Mesenchymal stem cell (in vitro differentiated cells and primary cell): ENCODE data around the gene UNK.

Experiments used
- DNase-seq: peaks from one replicate; pipeline ENCODE4 v3.0.0-alpha.2; 2013
- H2AFZ ChIP-seq: one replicate; pipeline ENCODE4 v1.6.1; 2013; ENCODE audit warnings: low read depth, mild to moderate bottlenecking, control low read depth, inconsistent platforms, low read length, moderate library complexity
- H2AK5ac ChIP-seq: 2 replicates; pipeline ENCODE4 v1.6.1; 2013; ENCODE audit warnings: low read length, moderate library complexity, mild to moderate bottlenecking, inconsistent platforms; ENCODE audit not compliant: severe bottlenecking
- H2BK120ac ChIP-seq: one replicate; pipeline ENCODE4 v1.6.1; 2013; ENCODE audit warnings: low read depth, mild to moderate bottlenecking, inconsistent platforms, low read length, moderate library complexity
- H2BK12ac ChIP-seq, 2 experiments: one replicate each; pipeline ENCODE4 v1.6.1; 2013; ENCODE audit warnings: inconsistent platforms in 2 of 2, low read length in 2 of 2, mild to moderate bottlenecking in 2 of 2, moderate library complexity in 2 of 2, control low read depth in 1 of 2
- H2BK15ac ChIP-seq: one replicate; pipeline ENCODE4 v1.6.1; 2013; ENCODE audit warnings: mild to moderate bottlenecking, low read depth, inconsistent platforms; ENCODE audit not compliant: poor library complexity, severe bottlenecking
- H2BK5ac ChIP-seq: 2 replicates; pipeline ENCODE4 v1.6.1; 2013; ENCODE audit warnings: low read depth, mild to moderate bottlenecking, low read length, control low read depth, inconsistent platforms; ENCODE audit not compliant: poor library complexity, severe bottlenecking
- H3K14ac ChIP-seq, 2 experiments: one replicate each; pipeline ENCODE4 v1.6.1; 2013; ENCODE audit warnings: inconsistent platforms in 2 of 2, low read length in 2 of 2, control low read depth in 1 of 2, mild to moderate bottlenecking in 1 of 2, moderate library complexity in 1 of 2
- H3K18ac ChIP-seq, 2 experiments: one replicate each; pipeline ENCODE4 v1.6.1; 2013; ENCODE audit warnings: inconsistent platforms in 2 of 2, low read length in 2 of 2, control low read depth in 1 of 2, low read depth in 1 of 2, mild to moderate bottlenecking in 1 of 2
- H3K23ac ChIP-seq, 2 experiments: one replicate each; pipeline ENCODE4 v1.6.1; 2013; ENCODE audit warnings: inconsistent platforms in 2 of 2, low read length in 2 of 2, mild to moderate bottlenecking in 2 of 2, moderate library complexity in 2 of 2, control low read depth in 1 of 2
- H3K27ac ChIP-seq: 2 replicates; pipeline ENCODE4 v1.5.1; 2013; ENCODE audit warnings: mild to moderate bottlenecking, moderate library complexity, low read length, control low read depth, inconsistent platforms; ENCODE audit not compliant: poor library complexity, severe bottlenecking
- H3K27me3 ChIP-seq, 2 experiments: 2 replicates each; pipeline versions ENCODE4 v1.6.1 to v1.7.0; 2013; ENCODE audit warnings: low read length in 2 of 2, mild to moderate bottlenecking in 2 of 2, moderate library complexity in 2 of 2, control low read depth in 1 of 2, inconsistent platforms in 1 of 2; ENCODE audit not compliant: control insufficient read depth in 1 of 2, insufficient read depth in 1 of 2
- H3K36me3 ChIP-seq, 2 experiments: 2 replicates each; pipeline versions ENCODE4 v1.6.1 to v1.7.0; 2013; ENCODE audit warnings: low read length in 2 of 2, control low read depth in 1 of 2, inconsistent platforms in 1 of 2, low read depth in 1 of 2, mild to moderate bottlenecking in 1 of 2; ENCODE audit not compliant: insufficient read depth in 2 of 2, control insufficient read depth in 1 of 2
- H3K4ac ChIP-seq, 2 experiments: one replicate each; pipeline ENCODE4 v1.6.1; 2013; ENCODE audit warnings: inconsistent platforms in 2 of 2, low read length in 2 of 2, mild to moderate bottlenecking in 2 of 2, moderate library complexity in 2 of 2, control low read depth in 1 of 2, low read depth in 1 of 2
- H3K4me1 ChIP-seq: 2 replicates; pipeline ENCODE4 v1.6.1; 2013; ENCODE audit warnings: low read depth, low read length, control low read depth; ENCODE audit not compliant: control insufficient read depth, insufficient read depth
- H3K4me2 ChIP-seq: 2 replicates; pipeline ENCODE4 v1.6.1; 2013; ENCODE audit warnings: low read length, mild to moderate bottlenecking, inconsistent platforms; ENCODE audit not compliant: poor library complexity, severe bottlenecking
- H3K4me3 ChIP-seq, 2 experiments: 2 replicates each; pipeline versions ENCODE4 v1.5.1 to v1.7.0; 2013; ENCODE audit warnings: low read length in 2 of 2, mild to moderate bottlenecking in 2 of 2, control low read depth in 1 of 2, low read depth in 1 of 2; ENCODE audit not compliant: insufficient read depth in 1 of 2
- H3K79me1 ChIP-seq: replicated peaks from 2 replicates; pipeline ENCODE4 v1.6.1; 2013; ENCODE audit warnings: mild to moderate bottlenecking, control low read depth, low read length, inconsistent platforms; ENCODE audit not compliant: poor library complexity, severe bottlenecking
- H3K9ac ChIP-seq: 2 replicates; pipeline ENCODE4 v1.7.0; 2013; ENCODE audit warnings: mild to moderate bottlenecking, low read length, moderate library complexity
- H3K9me3 ChIP-seq: 2 replicates; pipeline ENCODE4 v1.7.0; 2013; ENCODE audit warnings: mild to moderate bottlenecking, low read length; ENCODE audit not compliant: control insufficient read depth
- H4K8ac ChIP-seq: one replicate; pipeline ENCODE4 v1.6.1; 2013; ENCODE audit warnings: inconsistent platforms, mild to moderate bottlenecking, low read length, moderate library complexity
- H4K91ac ChIP-seq: one replicate; pipeline ENCODE4 v1.6.1; 2013; ENCODE audit warnings: mild to moderate bottlenecking, low read length, inconsistent platforms
- WGBS: methylation state at CpG from one replicate; pipeline ENCODE4 v1.1.7; 2013; ENCODE audit warnings: mixed read lengths; 5-methylcytosine and 5-hydroxymethylcytosine counted together

Gene UNK

DNA sequence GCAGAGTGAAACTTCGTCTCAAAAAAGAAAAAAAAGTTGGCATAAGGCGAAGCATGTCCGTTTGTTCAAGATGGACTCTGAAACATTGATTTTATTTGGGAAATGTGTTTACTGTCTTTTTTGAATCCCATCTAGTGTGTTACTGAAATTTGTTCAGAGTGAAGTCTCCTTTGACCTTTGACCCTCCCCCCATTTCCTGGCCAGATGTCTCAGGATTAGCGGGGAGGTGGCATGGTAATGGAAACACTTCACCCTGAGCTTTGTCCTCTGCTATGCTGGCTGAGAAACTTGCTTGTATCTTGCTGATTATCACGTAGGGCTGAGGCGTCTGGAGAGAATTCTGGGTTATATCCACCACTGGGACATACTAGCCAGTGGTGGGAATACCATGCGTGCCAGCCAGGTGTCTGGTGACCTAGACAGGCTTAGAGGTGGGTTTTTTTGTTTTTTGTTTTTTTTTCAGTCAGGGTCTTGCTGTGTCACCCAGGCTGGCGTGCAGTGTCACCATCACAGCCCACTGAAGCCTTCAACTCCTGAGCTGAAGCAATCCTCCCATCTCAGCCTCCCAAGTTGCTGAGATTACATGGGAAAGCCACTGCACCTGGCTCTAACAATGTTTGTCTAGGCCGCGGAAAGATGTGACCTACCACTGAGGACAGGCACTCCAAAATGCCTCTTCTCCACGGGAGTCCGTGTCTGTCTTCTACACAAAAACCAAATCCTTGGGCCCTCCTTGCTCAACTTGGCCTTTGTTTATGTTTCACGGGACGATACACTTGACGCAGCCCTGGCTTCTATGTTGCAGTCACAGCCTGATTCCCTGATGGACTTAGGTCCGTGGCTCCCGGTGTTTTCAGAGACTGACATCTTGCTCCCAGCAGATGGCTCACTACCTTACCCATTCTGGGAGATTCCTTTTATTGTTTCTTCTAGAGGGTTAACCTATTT, 13.0 kb upstream of the UNK start:
- Histone ChIP-seq H3K4me2 (no peak overlapping the region), H2AFZ (no peak overlapping the region), H3K23ac (no peak overlapping the region), H3K4me1 (peaks cover 5% of the 10 kb centered on the region), H3K27me3 (no peaks in the 10 kb centered on the region), H3K18ac (no peak overlapping the region), H3K4me3 (no peak overlapping the region), H3K79me1 (no peaks in the 10 kb centered on the region), H2AK5ac (no peak overlapping the region), H3K4ac (no peak overlapping the region), H3K9ac (no peak overlapping the region), H3K9me3 (no peaks in the 10 kb centered on the region), H2BK5ac (no peak overlapping the region), H4K91ac (no peak overlapping the region), H4K8ac (no peak overlapping the region), H2BK120ac (no peak overlapping the region), H3K27ac (no peak overlapping the region), H3K36me3 (peaks cover 16 to 21% of the 10 kb centered on the region in 2 experiments), H2BK15ac (peak overlapping the region; percentile 1), H3K14ac (no peak overlapping the region), H2BK12ac (peak overlapping the region in 1 of 2 experiments; percentile 47)
- DNase-seq = peak; percentile 50
- 65% methylated on average over 17 of the region's 17 CpGs for WGBS

DNA sequence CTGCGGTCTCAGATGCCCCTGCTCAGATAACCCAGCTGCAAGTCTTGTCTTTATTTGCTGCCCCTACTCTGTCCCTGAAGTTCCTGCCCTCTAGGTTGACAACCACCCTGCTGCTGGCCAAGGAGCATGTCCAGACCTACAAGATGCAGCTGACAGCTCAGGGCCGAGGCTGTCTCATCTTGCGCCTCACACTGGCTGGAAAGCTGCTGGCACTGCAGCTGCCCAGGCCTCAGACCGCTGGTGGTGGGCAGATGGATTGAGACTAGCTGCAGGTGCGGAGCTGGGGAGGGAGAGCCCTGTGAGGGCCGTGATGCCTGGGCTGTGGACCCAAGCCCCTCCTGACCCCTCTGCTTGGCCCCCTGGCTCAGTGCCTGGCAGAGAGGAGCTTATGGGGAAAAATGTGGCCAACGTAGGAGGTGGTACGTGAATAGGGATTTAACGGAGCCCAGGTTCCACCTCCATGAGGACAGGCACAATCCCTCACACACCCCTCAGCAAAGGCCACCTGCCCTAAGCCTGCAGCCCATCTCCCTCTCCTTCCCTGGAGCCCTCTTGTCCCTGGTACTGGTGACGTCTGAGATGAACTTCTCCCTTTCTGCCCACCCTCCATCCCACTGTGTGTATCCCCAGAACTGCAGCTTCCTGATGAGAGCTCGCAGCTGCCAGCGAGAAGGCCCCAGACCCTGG, 11.3 kb upstream of the UNK start:
- Histone ChIP-seq H3K23ac (no peak overlapping the region), H2BK5ac (no peak overlapping the region), H3K18ac (no peak overlapping the region)

DNA sequence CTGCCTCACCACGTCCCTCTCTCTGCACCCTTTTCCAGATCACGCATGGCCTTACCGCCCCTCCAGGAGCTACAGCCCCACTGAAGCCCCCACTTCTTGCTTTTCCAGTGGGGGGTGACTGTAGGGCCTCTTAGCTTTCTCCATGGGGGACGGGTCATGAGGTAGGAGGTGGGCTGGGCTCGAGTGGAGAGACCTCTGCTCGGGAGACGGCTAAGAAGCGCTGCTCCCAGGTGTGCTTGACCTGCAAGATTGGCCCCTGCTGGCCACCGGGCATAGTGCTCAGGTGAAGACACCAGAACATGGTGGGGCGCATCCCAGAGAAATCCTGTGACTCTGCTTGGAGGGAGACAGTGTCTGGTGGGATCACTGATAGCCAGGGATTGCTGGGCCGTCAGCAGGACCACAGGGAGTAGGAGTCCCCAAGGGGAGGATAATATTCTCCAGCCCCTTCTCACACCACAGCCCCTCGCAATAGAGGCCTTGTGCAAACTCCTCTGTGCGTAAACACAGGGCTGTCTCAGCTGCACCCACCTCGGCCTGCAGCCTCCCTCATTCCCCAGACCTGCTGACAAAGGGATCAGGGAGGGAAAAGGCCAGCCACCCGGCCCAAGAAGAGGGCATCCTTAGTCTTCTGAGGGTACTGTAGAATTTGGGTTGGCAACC, 10.7 kb upstream of the UNK start:
- H3K27me3 ChIP-seq = no peaks in the 10 kb centered on the region
- no peak overlapping the region for H2BK12ac ChIP-seq
- H2BK15ac ChIP-seq = no peak overlapping the region
- H3K9me3 ChIP-seq = no peaks in the 10 kb centered on the region
- no peak overlapping the region for H3K4me3 ChIP-seq
- H3K4me2 ChIP-seq = no peak overlapping the region
- peak overlapping the region; percentile 97 for H3K9ac ChIP-seq
- no peak overlapping the region for H3K14ac ChIP-seq
- H3K23ac ChIP-seq = no peak overlapping the region
- H3K18ac ChIP-seq = no peak overlapping the region
- H3K36me3 ChIP-seq = peaks cover 22 to 44% of the 10 kb centered on the region in 2 experiments
- no peak overlapping the region for H4K8ac ChIP-seq
- 86% methylated on average over 13 of the region's 15 CpGs for WGBS
- no peak overlapping the region for H3K27ac ChIP-seq
- H3K79me1 ChIP-seq = no peaks in the 10 kb centered on the region
- H4K91ac ChIP-seq = no peak overlapping the region
- no peak for DNase-seq
- no peak overlapping the region for H2AFZ ChIP-seq
- H3K4ac ChIP-seq = no peak overlapping the region
- no peak overlapping the region for H2BK5ac ChIP-seq
- H3K4me1 ChIP-seq = peaks cover 5% of the 10 kb centered on the region
- H2BK120ac ChIP-seq = no peak overlapping the region
- no peak overlapping the region for H2AK5ac ChIP-seq

More for the DNA sequence above, 11.3 kb upstream of the UNK start:
- DNase-seq = no peak
- Histone ChIP-seq H2BK15ac (no peak overlapping the region), H2AFZ (no peak overlapping the region), H4K91ac (no peak overlapping the region), H3K27ac (no peak overlapping the region), H3K4me3 (no peak overlapping the region), H3K79me1 (no peaks in the 10 kb centered on the region), H2AK5ac (no peak overlapping the region), H4K8ac (no peak overlapping the region), H3K27me3 (no peaks in the 10 kb centered on the region), H3K4me1 (peaks cover 5% of the 10 kb centered on the region), H2BK120ac (no peak overlapping the region), H3K36me3 (peaks cover 16 to 37% of the 10 kb centered on the region in 2 experiments), H3K14ac (no peak overlapping the region), H3K9ac (no peak overlapping the region), H3K4me2 (no peak overlapping the region), H2BK12ac (no peak overlapping the region), H3K4ac (no peak overlapping the region), H3K9me3 (no peaks in the 10 kb centered on the region)
- WGBS = 92% methylated on average over 12 of the region's 12 CpGs
